Measurements from ENCODE around the gene TMEM169. TPM values are rescaled to one million over a fixed set of nuclear protein-coding genes. Genes with fewer than 3 reads are reported as not detected.

The TMEM169 gene
- total and polyA plus RNA-seq, 2 of the 4 experiments (the other 2 are of a cell fraction) = 0.15 to 0.54 TPM

DNA sequence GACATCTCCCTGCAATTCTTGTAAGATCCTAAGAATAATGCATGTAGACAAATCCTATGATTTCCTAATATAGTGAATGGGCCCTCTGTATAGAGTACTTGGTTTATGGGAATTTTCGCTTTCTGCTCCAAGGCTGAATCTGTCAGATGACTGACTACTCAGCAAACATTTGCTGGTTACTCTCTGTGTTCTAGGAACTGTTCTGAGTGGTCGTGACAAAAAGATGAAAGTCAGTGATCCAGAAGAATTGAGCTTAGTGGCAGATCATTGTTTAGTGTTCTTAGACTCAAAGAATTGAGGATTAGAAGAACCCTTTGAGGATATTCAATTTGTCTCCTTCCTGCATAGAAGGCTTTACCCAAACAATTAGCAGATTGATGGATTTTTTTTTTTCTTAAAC is 37.4 kb downstream of the TMEM169 start:
- Histone ChIP-seq H3K4me2 (ENCODE audit: low read depth, low read length) (no peak overlapping the region), H4K5ac (ENCODE audit: low read depth, low read length) (no peak overlapping the region), H3K4me3 (ENCODE audit: insufficient read depth, low read depth, low read length) (no peak overlapping the region), H3K79me1 (ENCODE audit: low read depth in 1 of 2, low read length in 2 of 2) (peaks cover 51 to 66% of the 10 kb centered on the region in 2 experiments), H3K27ac (ENCODE audit: insufficient read depth, low read length) (no peak overlapping the region), H3K14ac (replicated peaks; ENCODE audit: low read depth, low read length) (no peak overlapping the region), H3K4me1 (ENCODE audit: control insufficient read depth, insufficient read depth, low read length) (peaks cover 16% of the 10 kb centered on the region), H4K8ac (ENCODE audit: low read depth in 2 of 2, low read length in 2 of 2) (no peak overlapping the region), H2AK5ac (ENCODE audit: low read depth, low read length) (no peak overlapping the region), H4K91ac (ENCODE audit: insufficient read depth, low read depth, low read length) (no peak overlapping the region), H3K36me3 (ENCODE audit: control insufficient read depth, insufficient read depth, low read length) (peaks cover 52% of the 10 kb centered on the region), H2AK9ac (replicated peaks; ENCODE audit: low read depth, low read length, poor library complexity) (no peak overlapping the region), H2BK5ac (ENCODE audit: low read depth, low read length, poor library complexity, severe bottlenecking) (peak overlapping the region; percentile 5), H2AFZ (replicated peaks; ENCODE audit: low read length, poor library complexity) (no peak overlapping the region), H3K56ac (ENCODE audit: extremely low read depth, insufficient read depth, low read length) (no peak overlapping the region), H3K9me1 (ENCODE audit: insufficient read depth, low read length) (peaks cover 3% of the 10 kb centered on the region; the same call in 1 of the 2 replicates), H3K18ac (ENCODE audit: low read depth, low read length) (no peak overlapping the region), H3K23ac (ENCODE audit: low read depth, low read length) (no peak overlapping the region), H4K20me1 (ENCODE audit: insufficient read depth, low read length) (peaks cover 7% of the 10 kb centered on the region), H3K9ac (ENCODE audit: low read depth, low read length) (no peak overlapping the region), H3K9me3 (ENCODE audit: control insufficient read depth, insufficient read depth, low read length) (no peaks in the 10 kb centered on the region), H3K27me3 (ENCODE audit: control insufficient read depth, insufficient read depth, low read length) (no peaks in the 10 kb centered on the region), H2BK120ac (ENCODE audit: low read depth, low read length) (no peak overlapping the region), H3K4ac (ENCODE audit: low read depth, low read length) (no peak overlapping the region), H2BK15ac (ENCODE audit: low read depth, low read length) (no peak overlapping the region), H2BK20ac (ENCODE audit: low read depth, low read length) (no peak overlapping the region)
- TF ChIP-seq FOS (IDR thresholded peaks at IDR 0.05; ENCODE audit: low read depth, low read length) (no peak), RCOR1 (IDR thresholded peaks at IDR 0.05; ENCODE audit: insufficient replicate concordance, low read length) (no peak), POLR2A (IDR thresholded peaks at IDR 0.05; ENCODE audit: low read depth, low read length) (no peak), RAD21 (IDR thresholded peaks at IDR 0.05; ENCODE audit: low read length) (no peak), RFX5 (IDR thresholded peaks at IDR 0.05; ENCODE audit: low read depth, low read length) (no peak), CTCF (conservative IDR thresholded peaks at IDR 0.05; ENCODE audit: low read depth, low read length) (no peak), NFE2L2 (IDR thresholded peaks at IDR 0.05; ENCODE audit: low read depth, low read length) (no peak), CHD1 (IDR thresholded peaks at IDR 0.05; ENCODE audit: low read depth, low read length) (no peak), SMC3 (IDR thresholded peaks at IDR 0.05; ENCODE audit: low read depth, low read length) (no peak), ELK1 (IDR thresholded peaks at IDR 0.05; ENCODE audit: borderline replicate concordance, low read depth, low read length) (no peak), MAZ (IDR thresholded peaks at IDR 0.05; ENCODE audit: borderline replicate concordance, low read depth, low read length) (no peak), BHLHE40 (IDR thresholded peaks at IDR 0.05; ENCODE audit: low read depth, low read length) (no peak), MAFK (IDR thresholded peaks at IDR 0.05; ENCODE audit: low read depth, low read length) (no peak), MXI1 (IDR thresholded peaks at IDR 0.05; ENCODE audit: borderline replicate concordance, low read depth, low read length) (no peak), CEBPB (IDR thresholded peaks at IDR 0.05; ENCODE audit: low read depth, low read length) (no peak)
- TF ChIP-seq, protein P1, sequence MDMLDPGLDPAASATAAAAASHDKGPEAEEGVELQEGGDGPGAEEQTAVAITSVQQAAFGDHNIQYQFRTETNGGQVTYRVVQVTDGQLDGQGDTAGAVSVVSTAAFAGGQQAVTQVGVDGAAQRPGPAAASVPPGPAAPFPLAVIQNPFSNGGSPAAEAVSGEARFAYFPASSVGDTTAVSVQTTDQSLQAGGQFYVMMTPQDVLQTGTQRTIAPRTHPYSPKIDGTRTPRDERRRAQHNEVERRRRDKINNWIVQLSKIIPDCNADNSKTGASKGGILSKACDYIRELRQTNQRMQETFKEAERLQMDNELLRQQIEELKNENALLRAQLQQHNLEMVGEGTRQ (IDR thresholded peaks at IDR 0.05; ENCODE audit: low read depth, low read length) = no peak
- POLR2A ChIA-PET (ENCODE audit: unreplicated experiment) = no interaction called here
- DNase-seq (no peak), ATAC-seq (ENCODE audit: low read depth) (no peak)
- BruUV-seq (replicated peaks) = no TSS peak
- intact Hi-C loops (cut with micrococcal nuclease) = no loop called here
- in situ Hi-C loops (cut with MboI; ENCODE audit: low sequenced_read_pairs) = no loop called here
- CTCF ChIA-PET = interaction anchor here (0.6 kb wide), 1 partner anchor 22 kb away, joined by 4 read pairs; no protein-coding TSS in a partner anchor
- no CpG with 5 or more reads among the region's 2 CpGs for WGBS, 2 experiments (ENCODE audit: extremely low coverage in 2 of 2, insufficient read length in 1 of 2)
- dilution Hi-C loops (cut with HindIII; ENCODE audit: low sequenced_read_pairs, unreplicated experiment) = no loop called here
